Right cardiac atrium (tissue), 5 donors: ENCODE data around the gene ROPN1. TPM values are rescaled to one million over a fixed set of nuclear protein-coding genes. Genes with fewer than 3 reads are reported as not detected.
"Not testable (repeated sequence)": the region's sequence is repeated elsewhere in the genome, so short reads cannot be mapped to it uniquely, and the experiment has no call there.

ENCODE experiments used
- ATAC-seq, 2 donors: fragments of 200-7000 bp; cut with Tn5 transposase; one replicate each; pipeline versions ENCODE4 v1.8.0 to v1.9.1; 2020; ENCODE audit warnings: moderate library complexity in 2 of 2, mild to moderate bottlenecking in 1 of 2
- DNase-seq, 3 donors: peaks; one replicate each; pipeline ENCODE4 v3.0.0-alpha.2; 2020
- H3K27ac ChIP-seq: one replicate; pipeline ENCODE4 v1.5.1; 2013; ENCODE audit warnings: mild to moderate bottlenecking, low read length, control low read depth, moderate library complexity
- H3K27me3 ChIP-seq: one replicate; pipeline ENCODE4 v1.6.1; 2013; ENCODE audit not compliant: control insufficient read depth, insufficient read depth
- H3K4me1 ChIP-seq: one replicate; pipeline ENCODE4 v1.6.1; 2013; ENCODE audit warnings: low read length; ENCODE audit not compliant: control insufficient read depth, insufficient read depth
- H3K4me3 ChIP-seq: one replicate; pipeline ENCODE4 v1.5.1; 2013; ENCODE audit warnings: low read length, control low read depth
- H3K9me3 ChIP-seq: one replicate; pipeline ENCODE4 v1.6.1; 2013; ENCODE audit warnings: low read length; ENCODE audit not compliant: control insufficient read depth
- WGBS: extraction: QIAGEN DNeasy Blood & Tissue Kit; methylation state at CpG from one replicate; pipeline ENCODE4 v1.1.7; 2013; 5-methylcytosine and 5-hydroxymethylcytosine counted together
- intact Hi-C, 4 donors: fragments of 100-400 bp; cut with DNase I; formaldehyde crosslinking; loops; one replicate each; pipeline versions ENCODE4 v1.11.0 to v1.14.0; 2022 to 2023
- long read RNA-seq, 4 donors: library from polyadenylated mRNA; unstranded; transcript quantifications; one replicate each; pipeline ENCODE4 v2.0.0, GENCODE V29; 2020 to 2021
- polyA plus RNA-seq: library from polyadenylated mRNA; stranded (reverse); fragments of 200-250 nt; gene quantifications from one replicate; pipeline ENCODE4 v1.2.3, GENCODE V29; 2013
- total RNA-seq, 4 donors: library from RNA; stranded (reverse); fragmentation: NEBNext Ultra II Directional; extraction: Animal tissue kit (Norgen Biotek cat#: 25700); gene quantifications; one replicate each; pipeline ENCODE4 v1.2.1, GENCODE V29; 2021
- donor health status: healthy with polysubstance abuse.
- donor health status: DM: no; HTN: yes; CAD: no.
- donor health status: DM: no; HTN: no; CAD: no.
- donor health status: DM: no; HTN: yes; CAD: no; lungs with severe emphysema.
- donor health status: DM: yes; HTN: yes; CAD: no.

The ROPN1 gene
- total RNA-seq = 1 to 10 TPM in 1 of 4 donors, under 1 TPM in 3; 0.36 to 2.0 (median 0.83) TPM
- 1.6 TPM for polyA plus RNA-seq
- long read RNA-seq, donor 1, partial matches to known transcripts = 1 of 1 reads
- long read RNA-seq, donor 1, other reads (novel, unspliced or antisense) = 0 of 1 reads
- long read RNA-seq, donor 2, partial matches to known transcripts = 3 of 3 reads
- long read RNA-seq, donor 2, other reads (novel, unspliced or antisense) = 0 of 3 reads
- long read RNA-seq, donor 3, partial matches to known transcripts = 1 of 1 reads
- long read RNA-seq, donor 3, other reads (novel, unspliced or antisense) = 0 of 1 reads
- long read RNA-seq, donor 4 = 0 reads

DNA sequence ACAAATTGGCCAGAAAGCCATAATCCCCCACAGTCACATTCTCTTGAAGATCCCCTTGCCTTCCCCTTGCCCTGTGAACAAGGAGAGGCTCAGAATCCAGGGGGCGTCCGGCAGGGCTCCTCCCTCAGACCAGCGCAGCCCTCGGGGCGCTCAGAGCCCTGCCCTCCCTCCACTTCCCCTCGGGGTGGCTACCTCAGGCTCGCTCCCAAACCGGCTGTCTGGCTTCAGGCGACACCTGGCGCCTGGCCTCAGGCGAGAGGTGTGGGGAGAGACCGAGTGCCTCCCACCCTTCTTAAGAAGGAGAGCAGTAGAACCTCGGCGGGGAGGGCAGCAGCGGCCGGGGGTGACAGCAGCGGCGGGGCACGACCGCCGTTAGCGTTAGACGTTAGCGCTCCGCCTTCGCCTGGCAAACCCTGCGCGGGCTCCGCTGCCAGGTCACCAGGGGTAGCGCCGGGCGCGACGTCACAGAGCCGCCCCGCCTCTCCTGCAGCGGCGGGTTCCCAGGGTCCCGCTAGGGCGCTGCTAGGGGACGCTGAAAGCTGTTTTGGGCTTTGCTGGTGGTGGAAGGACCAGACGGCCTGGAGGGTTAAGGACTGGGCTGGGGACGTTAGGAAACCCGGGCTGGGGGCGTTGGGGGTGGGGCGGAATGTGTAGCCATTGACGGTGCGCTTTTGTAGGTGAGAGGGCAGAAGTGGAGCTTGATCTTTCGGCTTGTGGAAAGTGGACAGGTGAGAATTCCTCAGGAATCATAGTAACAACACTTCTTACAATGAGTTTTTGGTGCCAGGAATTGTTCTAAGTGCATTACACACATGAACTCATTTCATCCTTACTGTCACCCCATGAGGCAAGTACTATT, at the start of gene ROPN1:
TSS of gene ROPN1 (minus strand) at position 395 of the 859 bp plus-strand sequence. CDS start 11,643 bp downstream, outside the sequence.
- DNase-seq, H3K4me3 ChIP-seq, H3K27me3 ChIP-seq, intact Hi-C loops, H3K9me3 ChIP-seq, H3K4me1 ChIP-seq, H3K27ac ChIP-seq: not testable (repeated sequence)
- 7% methylated on average over 4 of the region's 49 CpGs for WGBS
- ATAC-seq = peak; percentile 88 to 91

DNA sequence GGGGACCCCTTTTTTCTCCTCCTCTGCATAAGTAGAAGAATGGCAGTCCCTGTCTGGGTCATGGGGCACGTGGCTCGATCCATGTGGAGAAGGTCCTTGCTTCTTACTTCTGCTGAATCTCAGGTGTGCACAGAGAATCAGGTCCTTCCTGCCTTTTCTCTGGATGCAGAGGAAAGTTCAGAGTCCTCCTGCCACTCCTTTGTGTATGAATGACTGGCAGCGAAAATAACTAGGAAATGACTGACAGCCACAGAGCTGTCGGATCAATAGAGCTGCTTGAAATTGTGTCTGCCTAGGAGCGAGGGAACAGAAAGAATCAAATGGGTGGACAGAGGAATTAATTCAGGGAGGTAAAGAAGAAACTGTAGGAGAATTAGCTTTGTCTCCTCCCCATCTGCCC, 49.6 kb upstream of the ROPN1 start:
- ATAC-seq (no peak), DNase-seq (no peak)
- no peak overlapping the region for H3K27ac ChIP-seq
- peaks cover 3% of the 10 kb centered on the region for H3K4me1 ChIP-seq
- H3K27me3 ChIP-seq = no peaks in the 10 kb centered on the region
- WGBS = 95% methylated on average over 5 of the region's 5 CpGs
- H3K4me3 ChIP-seq = no peak overlapping the region
- intact Hi-C loops = no loop called here
- H3K9me3 ChIP-seq = no peaks in the 10 kb centered on the region

DNA sequence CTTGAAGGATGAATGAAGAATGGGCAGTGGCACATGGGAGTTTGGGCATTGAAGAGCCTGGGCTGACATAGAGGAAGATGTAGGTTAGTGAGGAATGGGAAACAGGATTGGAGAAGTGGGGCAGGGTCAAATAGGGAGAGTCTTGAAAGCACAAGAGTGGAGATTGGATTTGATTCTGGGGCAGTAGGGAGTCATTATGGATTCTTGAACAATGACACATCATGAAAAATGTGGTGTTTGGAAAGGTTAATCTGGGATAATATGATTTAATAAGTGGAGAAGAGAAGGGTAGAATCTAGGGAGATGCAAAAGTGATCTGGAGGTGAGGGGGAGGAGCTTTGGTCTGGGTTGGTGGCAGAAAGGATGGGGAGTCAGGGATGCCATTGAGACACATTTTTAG, 45.4 kb upstream of the ROPN1 start:
- H3K4me1 ChIP-seq = no peaks in the 10 kb centered on the region
- intact Hi-C loops = no loop called here
- no peak for ATAC-seq

DNA sequence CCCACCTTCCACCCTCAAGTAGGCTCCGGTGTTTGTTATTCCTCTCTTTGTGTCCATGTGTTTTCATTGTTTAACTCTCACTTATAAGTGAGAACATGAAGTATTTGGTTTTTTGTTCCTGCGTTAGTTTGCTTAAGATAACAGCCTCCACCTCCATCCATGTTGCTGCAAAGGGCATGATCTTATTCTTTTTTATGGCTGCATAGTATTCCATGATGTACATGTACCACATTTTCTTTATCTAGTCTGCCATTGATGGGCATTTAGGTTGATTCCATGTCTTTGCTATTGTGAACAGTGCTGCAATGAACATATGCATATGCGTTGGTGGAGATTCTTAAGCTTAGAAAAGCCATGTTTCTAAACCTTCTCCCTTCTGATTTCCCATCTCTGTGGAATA, 44.3 kb upstream of the ROPN1 start:
- ATAC-seq, H3K27ac ChIP-seq, intact Hi-C loops, H3K4me1 ChIP-seq, H3K27me3 ChIP-seq, DNase-seq, H3K4me3 ChIP-seq, H3K9me3 ChIP-seq: not testable (repeated sequence)
- WGBS = over 99% methylated on average over 3 of the region's 3 CpGs

More for the DNA sequence above, 45.4 kb upstream of the ROPN1 start:
- DNase-seq = no peak
- no peak overlapping the region for H3K4me3 ChIP-seq
- H3K27ac ChIP-seq = no peak overlapping the region
- no peaks in the 10 kb centered on the region for H3K9me3 ChIP-seq
- no peaks in the 10 kb centered on the region for H3K27me3 ChIP-seq

DNA sequence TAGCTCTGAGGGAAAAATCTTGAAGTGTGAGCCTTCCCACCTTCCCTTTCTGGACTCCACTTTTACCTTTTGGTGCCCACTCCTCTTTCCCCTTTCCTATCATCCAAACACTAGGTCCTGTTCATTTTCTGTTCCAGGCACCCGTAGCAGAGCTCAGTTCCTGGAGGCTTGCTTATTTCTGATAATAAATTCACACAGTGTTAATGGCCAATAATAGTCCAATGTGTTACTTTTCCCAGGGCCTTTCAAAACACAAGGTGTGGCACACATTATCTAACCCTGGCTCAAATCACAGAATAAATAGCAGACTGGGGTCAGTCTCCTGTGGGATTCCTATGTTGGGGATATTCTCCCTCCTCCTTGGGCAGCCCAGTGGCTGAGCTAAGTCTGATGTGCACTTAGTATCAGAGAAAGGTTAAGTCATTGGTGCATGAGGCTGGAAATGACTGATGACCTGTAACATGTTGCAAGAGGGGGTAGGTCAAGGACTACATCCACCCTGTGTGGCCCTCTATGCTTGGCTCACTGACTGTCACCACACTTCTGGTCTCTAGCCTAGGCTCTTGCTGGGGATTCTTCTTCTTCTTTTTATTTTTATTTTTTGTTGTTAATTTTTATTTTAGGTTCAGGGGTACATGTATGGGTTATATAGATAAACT, 43.7 kb upstream of the ROPN1 start:
- ATAC-seq = no peak
- Histone ChIP-seq H3K27me3 (no peaks in the 10 kb centered on the region), H3K4me3 (no peak overlapping the region), H3K27ac (no peak overlapping the region), H3K9me3 (no peaks in the 10 kb centered on the region), H3K4me1 (no peaks in the 10 kb centered on the region)
- WGBS = 70% methylated on average over 1 of the region's 1 CpG
- intact Hi-C loops = no loop called here
- DNase-seq = no peak

DNA sequence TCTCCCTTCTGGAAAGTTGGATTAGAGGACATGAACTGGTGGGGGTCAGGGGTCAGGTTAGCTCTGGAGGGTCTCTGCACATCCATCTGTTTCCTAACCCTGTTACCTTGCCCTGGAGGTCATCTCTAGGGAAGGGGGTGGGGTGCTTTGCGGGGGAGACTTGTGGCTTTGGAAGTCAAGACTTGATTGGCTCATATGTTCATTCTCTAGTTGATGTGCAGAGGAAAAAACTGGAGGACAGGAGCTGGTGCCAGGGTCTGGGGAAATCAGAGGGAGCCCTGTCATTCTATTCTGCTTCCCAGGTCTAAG, 42.9 kb upstream of the ROPN1 start:
- DNase-seq (no peak), ATAC-seq (no peak)
- no peaks in the 10 kb centered on the region for H3K27me3 ChIP-seq
- intact Hi-C loops = loop anchor here in 1 of 4 donors (5.0 kb wide), 1 partner anchor 43 kb away; no protein-coding TSS in a partner anchor
- WGBS = 50% methylated on average over 1 of the region's 1 CpG
- no peaks in the 10 kb centered on the region for H3K4me1 ChIP-seq
- peak overlapping the region; percentile 88 for H3K4me3 ChIP-seq
- H3K27ac ChIP-seq = no peak overlapping the region
- no peaks in the 10 kb centered on the region for H3K9me3 ChIP-seq

DNA sequence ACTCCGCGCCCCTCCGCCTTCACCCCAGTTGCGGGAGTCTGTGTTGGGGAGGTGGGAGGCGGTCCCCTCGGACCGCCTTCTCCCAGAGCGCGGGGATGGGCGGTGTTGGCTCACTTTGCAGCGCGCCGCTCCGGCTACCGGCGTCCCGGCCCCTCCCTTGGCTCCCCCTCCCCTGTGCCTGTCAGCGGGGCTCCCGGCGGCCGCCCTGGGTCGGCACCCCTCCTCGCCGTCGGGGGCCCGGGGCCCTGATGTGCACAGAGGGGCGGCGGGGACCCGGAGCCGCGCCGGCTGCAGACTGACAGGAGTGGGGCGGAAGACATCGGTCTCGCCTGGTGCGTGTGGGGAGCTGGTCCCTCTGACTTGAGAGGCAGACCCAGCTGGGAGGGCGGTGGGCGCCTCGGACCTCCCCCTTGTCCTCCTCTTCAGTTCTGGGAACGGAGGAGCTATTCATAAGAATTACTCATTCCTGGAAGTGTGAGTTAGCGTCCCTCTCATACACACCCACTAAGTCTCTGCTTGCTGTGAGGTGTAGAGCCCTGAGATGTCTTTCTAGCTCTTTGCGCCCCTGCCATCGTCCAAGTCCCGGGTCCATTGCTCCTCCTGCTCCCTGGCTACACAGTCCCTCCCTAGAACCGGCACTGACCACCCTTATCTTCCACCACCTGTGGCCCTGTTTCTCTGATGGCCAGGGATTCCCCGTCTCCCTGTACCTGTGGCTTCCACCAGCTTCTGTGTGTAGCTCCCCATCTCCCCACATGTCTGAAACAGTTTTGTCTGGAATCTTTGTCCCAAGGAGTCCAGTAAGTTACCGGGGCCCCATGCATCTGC, 42.3 kb upstream of the ROPN1 start:
- 6% methylated on average over 47 of the region's 47 CpGs for whole genome bisulfite sequencing
- Histone ChIP-seq H3K4me3 (peak overlapping the region; percentile 88), H3K4me1 (no peaks in the 10 kb centered on the region), H3K27me3 (no peaks in the 10 kb centered on the region), H3K27ac (no peak overlapping the region), H3K9me3 (no peaks in the 10 kb centered on the region)
- ATAC-seq (peak; percentile 6 to 23), DNase-seq (peak; percentile 24 to 64 (median 62))
- intact Hi-C loops = loop anchor here in 1 of 4 donors (5.0 kb wide), 1 partner anchor 43 kb away; no protein-coding TSS in a partner anchor

DNA sequence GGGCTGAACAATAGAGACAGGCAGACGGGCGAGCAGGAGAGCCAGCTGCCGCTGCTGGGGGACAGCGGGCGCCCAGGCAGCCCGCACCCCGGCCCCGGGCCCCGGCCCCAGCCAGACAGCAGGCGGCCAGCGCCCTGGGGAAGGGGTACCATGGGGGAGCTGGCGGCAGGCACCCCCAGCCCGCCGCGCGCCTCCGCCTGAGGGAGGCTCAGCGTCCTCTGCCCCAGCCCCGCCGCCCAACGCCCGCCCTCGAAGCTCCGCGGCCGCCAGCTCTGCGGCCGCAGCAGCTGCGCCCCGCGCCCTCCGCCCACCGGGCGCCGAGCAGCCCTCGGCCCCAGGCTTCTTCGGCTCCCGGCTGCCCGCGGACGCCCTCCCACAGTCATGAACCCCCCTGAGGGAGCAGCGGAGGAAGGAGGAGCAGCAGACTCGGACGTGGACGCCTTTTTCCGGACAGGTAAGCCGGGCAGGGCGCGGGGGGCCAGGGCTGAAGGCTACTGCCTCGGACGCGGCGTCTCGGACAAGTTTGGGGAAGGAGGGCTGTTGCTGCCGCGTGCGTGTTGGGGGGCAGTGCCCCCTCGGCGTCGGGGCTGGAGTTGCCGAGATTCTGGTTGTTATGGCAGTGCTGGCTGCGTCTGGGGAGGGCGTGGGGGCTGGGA, 41.6 kb upstream of the ROPN1 start, which contains the start of gene KALRN:
TSS of gene KALRN (plus strand) at position 10 of the 656 bp plus-strand sequence.
- Histone ChIP-seq H3K9me3 (no peaks in the 10 kb centered on the region), H3K27ac (peak within 1 kb of the TSS; percentile 78), H3K4me3 (peak within 1 kb of the TSS; percentile 88), H3K4me1 (no peaks in the 10 kb centered on the region), H3K27me3 (no peaks in the 10 kb centered on the region)
- WGBS = under 1% methylated on average over 63 of the region's 63 CpGs
- peak; percentile 28 to 72 (median 63) for DNase-seq
- intact Hi-C loops = loop anchor here in 1 of 4 donors (5.0 kb wide), 1 partner anchor 44 kb away; no protein-coding TSS in a partner anchor
- ATAC-seq = peak; percentile 36 to 48

DNA sequence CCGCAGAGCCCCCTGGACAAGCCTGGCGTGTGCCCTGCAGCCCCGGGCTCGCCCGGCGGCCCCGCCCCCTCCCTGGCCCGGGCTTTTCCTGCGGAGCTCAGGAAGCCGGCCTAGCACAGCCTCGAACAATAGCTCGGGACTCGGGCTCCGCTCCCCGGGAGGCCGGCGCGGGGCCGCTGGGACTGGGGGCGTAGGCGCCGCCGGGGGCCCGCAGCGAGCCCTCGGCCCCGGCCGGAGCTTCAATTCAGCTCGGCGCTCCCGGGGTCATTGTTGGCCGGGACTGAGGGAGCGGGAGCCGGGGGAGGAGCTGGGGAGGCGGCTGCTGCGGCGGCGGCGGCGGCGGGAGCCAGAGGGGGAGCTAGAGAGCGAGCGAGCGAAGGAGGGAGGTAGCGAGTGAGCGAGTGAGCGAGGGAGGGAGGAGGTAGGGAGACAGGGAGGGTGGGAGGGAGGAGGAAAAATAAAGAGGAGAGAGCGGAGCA, 41.0 kb upstream of the ROPN1 start:
- H3K4me3 ChIP-seq = peak overlapping the region; percentile 88
- H3K9me3 ChIP-seq = no peaks in the 10 kb centered on the region
- ATAC-seq = peak; percentile 95 to 96
- intact Hi-C loops = loop anchor here in 1 of 4 donors (5.0 kb wide), 1 partner anchor 44 kb away; no protein-coding TSS in a partner anchor
- 1% methylated on average over 48 of the region's 48 CpGs for WGBS
- H3K27ac ChIP-seq = peak overlapping the region; percentile 78
- no peaks in the 10 kb centered on the region for H3K27me3 ChIP-seq
- no peaks in the 10 kb centered on the region for H3K4me1 ChIP-seq
- peak; percentile 85 to 96 (median 93) for DNase-seq
